ENCODE data around the gene ZNF283.

- TF ChIP-seq CTCF (IDR thresholded peaks at IDR 0.05) (no peak), POLR2A (IDR thresholded peaks at IDR 0.05) (no peak), POLR2AphosphoS5 (IDR thresholded peaks at IDR 0.05) (no peak)
Observed at GRCh38 chr19:43783636-43784035, 43.5 kb upstream of the ZNF283 start.

Data from sigmoid colon (tissue), 4 donors.